GM19099 (cell line): Measurements from ENCODE around the gene TCF4.

Source experiments
- POLR2A ChIP-seq: IDR thresholded peaks from 3 replicates; pipeline ENCODE4 v1.6.1; 2011; ENCODE audit warnings: low read depth; ENCODE audit not compliant: insufficient read length; ENCODE audit errors: extremely low read depth

TCF4 gene

DNA sequence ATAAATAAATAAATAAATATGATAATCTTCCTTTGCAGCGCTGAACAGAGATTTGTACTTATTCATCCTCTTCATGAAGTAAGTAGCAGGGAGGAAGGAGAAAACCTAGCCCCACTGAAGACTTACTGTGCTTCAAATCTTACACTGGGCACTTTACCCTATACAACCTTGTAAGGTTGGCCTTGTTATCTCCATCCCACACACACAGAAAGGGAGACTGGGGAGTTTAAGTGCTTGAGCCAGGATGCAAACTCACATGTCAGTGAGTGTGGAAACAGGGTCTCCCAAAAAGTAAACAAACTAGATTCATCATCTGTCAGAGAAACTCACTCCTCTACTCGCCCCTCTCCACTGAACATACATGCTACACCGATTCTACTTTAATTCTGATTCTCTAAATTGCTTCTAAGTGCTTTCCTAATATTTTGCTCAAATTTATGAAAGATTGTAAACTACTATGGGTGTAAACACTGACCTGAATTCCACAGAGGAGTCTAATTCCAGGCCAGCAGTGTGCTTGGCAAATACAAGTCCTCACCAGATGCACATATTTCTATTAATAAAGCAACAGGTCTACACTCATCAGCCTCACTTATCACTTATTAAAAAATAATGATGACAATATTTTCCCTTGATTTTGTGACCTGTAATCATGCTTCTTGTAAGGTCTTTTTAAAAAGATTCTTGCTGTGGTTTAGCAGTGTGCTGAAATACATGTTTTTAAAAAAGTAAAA lies 155.5 kb downstream of the TCF4 start:
- TF ChIP-seq POLR2A = no peak

DNA sequence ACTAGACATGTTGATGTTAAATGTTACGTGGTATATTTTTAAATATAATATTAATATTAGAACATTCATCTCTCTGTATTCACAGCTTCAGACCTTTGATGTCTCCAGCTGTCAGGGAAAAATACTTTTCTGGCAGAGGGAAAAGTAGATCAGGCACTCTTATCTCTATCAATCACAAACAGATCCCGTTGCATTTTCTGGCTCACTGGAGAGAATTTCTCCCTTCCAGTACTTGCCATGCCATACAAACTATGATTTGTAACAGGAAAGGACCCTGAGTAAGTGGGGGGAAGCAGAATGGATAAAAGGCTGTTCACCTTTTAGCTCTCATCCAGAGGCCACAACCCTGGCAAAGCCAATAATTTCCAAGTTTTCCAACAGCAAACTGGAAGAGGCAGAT lies 158.0 kb downstream of the TCF4 start:
- TF ChIP-seq POLR2A = no peak

DNA sequence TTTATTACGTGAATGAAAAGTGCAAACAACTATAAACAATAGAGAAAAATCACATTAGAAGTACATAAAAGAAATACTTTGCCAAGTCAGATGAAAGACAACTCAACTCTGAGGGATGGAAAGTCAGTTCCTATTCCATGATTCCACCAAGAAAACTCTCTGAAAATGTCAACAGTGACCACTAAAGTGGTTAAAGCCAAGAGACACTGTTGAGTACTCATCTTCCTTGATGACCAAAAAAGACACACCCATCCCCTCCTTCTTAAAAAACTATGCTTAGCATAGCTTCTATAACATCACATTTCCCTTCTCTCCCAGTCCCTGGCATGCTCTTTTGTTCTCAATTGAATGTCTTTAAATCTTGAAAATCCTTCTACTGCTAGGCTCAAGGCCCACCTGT lies 160.0 kb downstream of the TCF4 start:
- no peak for TF ChIP-seq POLR2A

DNA sequence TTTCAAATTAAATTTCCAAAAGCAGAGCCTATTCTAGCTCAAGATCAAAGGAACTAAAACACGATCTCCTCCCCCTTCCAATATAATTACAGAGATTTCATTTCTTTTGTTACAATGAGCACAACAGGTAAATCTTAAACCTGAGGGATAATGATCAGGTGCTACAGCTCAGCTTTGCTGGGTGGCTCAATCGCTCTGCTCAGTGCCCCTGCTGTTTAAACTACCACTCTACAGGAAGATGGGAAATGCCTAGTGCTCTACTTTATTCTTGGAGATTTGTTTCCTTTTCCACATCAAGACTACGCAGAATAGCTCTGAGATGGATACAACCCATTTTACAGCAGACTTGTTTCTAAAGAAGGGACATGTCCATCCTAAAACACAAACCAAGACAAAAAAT lies 162.3 kb downstream of the TCF4 start:
- TF ChIP-seq POLR2A = no peak

DNA sequence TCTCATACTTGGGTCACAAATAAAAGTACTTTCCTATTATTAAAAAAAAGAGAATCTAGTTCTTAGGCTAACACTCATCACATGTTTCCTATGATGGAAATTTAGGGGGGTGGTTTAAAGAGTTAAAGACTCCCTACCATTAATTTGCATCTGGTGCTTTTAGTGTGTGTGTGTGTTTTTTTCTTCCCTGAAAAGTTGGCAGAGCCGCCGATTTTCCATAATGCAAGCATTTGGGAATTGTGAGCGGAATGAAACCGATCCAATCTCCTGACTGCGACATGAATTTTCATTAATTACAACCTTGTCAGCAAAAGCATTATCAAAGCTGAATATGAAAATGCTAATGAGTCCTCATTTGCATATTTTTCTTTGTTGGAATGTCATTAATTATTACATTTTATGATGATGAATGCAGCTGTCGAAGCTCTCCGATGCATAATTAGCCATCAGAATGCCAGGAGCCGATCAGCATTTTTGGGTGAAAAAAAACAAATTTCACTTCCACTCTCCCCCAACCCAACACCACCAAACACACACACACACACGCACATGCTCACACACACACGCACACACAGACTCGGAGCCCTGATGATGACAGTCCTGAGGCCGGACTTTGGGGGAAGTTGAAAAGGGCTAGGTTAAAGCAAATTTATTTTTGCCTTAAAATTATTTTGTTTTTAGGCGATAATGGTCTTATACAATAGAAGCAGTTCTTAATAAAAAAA lies 165.4 kb downstream of the TCF4 start:
- TF ChIP-seq POLR2A = no peak

DNA sequence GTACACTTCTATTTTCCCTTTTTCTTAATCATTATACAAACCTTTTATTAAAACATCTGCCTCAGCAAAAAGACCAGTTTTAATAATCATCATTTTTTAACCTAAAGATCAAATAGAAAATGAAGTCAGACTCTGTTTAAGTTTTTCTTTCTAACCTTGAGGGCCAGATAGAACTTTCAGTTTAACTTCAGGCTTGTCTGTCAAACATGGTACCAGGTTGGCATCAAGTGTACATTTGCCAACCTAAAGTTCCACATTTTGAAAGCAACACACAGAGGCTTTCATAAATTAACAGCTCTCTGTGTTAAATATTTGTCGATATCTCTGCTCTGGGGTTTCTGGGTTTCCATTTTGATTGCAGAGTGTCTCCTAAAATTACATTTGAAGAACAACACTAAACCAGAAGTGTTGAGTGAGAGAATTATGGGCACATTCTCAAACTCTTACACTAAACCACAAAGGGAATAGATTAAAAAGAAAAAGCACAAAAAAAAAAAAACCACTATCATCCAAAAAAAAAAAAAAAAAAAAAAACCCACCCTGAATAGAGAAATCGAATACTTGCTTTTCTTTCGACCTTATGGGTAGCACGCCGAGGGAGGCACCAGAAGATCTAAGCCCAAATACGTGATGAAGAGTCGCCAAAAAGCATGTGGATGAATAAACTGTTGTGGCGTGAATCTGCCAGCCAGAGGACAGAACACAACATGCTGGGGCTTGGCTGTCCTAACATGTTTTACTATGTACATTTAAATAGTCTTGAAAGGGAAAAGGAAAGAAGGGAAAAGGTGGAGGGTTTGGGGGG lies 166.2 kb downstream of the TCF4 start:
- TF ChIP-seq POLR2A = no peak

DNA sequence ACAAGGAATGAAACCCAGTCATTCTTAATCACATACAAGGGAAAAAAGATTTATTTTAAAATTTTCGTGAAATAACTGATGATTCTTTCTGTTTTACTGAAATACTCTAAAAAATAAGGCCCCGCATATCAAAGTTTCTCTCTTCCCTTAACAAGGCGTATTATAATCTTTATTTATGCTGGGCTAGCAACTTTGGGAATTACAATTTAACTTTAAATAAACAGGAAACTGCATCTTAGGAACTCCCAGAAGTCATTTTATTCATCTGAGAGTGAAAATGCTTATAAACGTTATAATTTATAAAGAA lies 166.7 kb downstream of the TCF4 start:
- no peak for TF ChIP-seq POLR2A

DNA sequence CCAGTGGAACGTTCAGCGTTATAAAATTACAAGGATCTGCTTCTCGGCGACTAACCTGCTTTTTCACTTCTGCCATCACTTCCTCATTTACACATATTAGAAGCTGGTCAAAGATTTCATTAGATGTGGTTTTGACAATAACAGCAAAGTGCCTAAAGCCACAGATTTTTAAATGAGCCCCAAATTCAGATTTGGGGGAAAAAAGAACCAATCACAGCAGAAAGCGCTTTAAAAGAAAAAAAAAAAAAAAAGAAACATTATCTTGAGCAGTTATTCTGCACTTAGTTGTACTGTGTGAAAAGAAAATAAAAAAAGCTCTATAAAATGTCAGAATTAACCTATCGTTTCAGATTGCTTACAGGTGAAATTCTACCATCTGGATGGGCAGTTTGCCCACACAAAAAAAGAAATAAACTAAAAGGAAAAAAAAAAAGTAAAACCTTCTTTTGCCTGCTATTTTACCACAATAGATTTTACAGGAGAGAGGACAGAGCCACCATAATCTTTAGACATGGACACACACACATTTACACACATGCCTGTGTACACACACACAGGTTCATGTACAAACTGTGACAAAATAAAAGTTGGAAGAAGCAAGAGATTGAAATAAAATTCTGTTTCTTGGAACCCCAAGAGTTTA lies 167.2 kb downstream of the TCF4 start:
- no peak for TF ChIP-seq POLR2A

DNA sequence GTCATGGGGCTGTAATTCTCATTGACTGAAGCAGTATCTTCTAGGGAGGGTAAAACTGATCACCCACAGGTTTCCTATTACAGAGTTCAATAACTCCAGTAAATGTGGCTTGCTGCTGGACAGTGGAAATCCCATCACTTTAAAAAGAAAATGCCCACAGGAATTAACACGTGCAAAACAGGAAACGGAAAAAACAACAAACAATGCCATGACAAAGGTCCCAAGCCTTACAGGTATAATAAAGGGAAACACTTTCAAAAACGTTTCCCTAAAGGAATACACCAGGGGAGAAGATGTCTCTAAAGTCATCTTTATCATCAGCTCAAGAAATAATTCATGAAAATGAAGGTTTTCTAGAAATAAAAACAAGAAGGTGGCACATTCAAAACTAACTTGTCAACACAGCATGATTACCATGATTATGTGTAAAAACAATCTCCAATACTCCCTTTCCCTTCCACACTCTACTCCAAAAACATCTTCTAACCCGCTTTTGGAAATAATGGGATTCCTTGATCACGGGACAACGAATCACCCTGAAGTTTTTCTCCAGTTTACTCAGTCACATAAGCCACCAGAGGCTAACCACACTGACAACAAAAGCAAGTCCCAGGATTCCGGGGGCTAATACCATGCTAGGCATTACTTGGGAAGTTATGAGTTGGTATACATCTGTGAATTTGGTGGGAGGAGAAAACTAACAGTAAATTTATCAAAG lies 167.9 kb downstream of the TCF4 start:
- TF ChIP-seq POLR2A = no peak

DNA sequence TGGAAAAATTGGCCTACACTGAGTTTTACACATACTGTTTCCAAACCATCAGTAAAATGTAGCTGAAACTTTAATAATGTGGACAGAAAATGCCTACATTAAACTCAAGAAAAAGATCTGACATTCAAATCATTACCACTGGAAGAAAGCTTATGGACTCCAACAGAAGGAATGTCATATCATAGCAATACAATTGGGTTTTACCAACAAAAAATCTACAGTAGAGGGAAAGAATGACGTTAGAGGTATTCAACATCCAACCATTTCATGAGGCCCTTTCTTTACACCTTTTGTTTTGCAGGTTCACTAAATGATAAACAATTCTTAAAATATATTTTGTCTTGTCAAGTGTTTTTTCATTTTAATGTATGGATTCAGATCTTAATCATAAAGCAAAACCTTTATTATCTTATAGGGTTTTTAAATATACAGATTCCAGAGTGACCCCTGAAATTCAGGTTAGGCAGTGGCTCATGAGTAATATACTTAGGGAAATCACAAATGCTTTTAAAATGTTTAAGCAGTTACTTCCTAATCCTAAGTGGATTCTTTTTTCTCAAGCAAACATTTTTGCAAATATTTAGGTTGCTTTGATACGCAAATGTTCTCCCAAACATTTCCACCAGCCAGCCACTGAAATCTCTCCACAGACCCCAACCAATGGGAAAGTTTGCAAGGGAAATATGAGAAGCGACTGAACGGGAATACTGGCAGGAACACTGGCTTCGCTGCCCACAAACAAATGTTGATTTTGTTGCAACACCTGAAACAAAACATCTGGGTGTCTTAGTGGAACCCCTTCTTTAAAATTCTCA lies 168.7 kb downstream of the TCF4 start:
- no peak for TF ChIP-seq POLR2A

DNA sequence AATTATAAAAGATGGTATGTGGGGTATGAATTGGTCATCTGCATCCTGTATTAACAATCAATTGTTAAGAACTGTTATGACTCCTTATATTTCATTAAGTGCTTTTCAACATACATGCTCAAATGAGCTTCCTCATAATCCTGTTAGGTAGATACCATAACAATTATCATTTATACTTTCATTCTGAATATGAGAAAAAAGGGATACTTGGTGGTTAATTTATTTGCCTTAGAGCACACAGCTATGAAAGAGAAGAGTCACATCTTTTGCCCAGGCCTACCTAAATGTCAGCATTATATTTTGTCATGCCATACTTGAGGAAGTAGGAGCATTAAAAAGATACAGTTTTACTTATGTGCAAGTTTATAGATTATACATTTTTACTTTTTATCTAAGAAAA lies 169.6 kb downstream of the TCF4 start:
- TF ChIP-seq POLR2A = no peak

DNA sequence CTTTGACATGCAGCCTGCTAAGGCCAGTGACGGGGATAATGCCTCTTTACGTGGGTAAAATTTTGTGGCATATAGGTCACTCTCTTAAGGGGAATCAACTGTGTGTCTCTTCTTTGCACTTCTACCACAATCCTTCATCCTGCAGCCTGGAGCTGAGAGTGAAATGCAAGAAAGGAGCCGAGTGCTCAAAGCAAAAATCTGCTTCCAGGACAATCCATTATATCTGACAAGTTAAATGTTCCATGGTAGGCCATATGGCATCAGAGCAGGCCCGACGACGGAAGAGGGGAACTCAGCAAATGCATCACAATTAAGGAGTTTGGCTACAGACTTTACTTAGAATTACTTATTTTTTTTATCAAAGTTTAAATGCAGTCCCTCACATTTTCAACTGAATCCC lies 171.2 kb downstream of the TCF4 start:
- no peak for TF ChIP-seq POLR2A

DNA sequence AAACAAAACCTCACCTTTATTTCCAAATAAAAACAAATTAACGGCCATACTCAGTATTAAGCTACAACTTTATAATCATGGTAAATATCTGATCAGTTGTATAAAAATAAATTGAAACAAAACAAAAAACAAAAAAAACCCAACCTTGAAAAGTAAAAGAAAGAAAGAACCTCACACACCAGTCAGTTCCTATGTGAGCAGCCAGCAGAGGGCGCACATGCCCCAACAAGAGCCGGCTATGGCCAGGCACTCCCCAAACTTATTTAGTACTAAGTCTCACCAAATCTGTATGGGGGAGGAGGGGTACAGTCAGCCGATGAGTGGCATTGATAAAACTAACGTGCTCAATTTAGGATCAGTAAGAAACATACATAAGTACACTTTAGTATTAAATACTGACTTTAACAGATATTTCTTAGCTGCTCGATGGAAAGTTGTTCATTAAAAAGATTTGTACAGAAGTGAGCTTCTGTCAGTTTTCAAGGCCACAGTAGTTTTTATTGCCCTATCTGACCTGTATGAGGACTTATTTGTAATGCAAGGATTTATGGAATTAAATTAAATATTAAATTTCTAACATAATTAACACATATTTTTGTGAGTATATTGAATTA lies 172.6 kb downstream of the TCF4 start:
- no peak for TF ChIP-seq POLR2A

DNA sequence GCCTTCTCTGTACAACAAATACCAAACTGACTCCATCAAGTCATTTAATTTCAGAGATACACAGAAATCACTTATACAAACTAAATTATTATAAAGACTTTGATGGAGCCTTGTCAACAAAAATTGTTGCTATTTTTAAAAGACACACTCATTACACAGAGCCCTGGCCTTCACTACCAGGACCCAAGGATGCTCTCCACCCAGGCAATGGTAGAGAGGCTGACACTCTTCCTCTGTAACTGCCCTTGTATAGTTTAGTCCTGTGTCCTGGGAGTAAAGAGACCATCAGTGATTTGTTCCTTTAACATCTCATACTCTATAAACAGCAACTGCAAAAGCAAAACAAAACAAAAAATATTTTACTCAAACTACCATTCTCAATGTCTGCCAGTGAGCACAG lies 173.5 kb downstream of the TCF4 start:
- TF ChIP-seq POLR2A = no peak
